AG10803 (cell line): Measurements from ENCODE around the gene PTPN4.

Experiments
- DNase-seq: peaks from one replicate; pipeline ENCODE4 v3.0.0; 2010; ENCODE audit warnings: low read depth
- H3K4me3 ChIP-seq: 2 replicates; pipeline ENCODE4 v1.5.1; 2011; ENCODE audit warnings: mild to moderate bottlenecking, low read length, control low read depth
- CTCF ChIP-seq: conservative IDR thresholded peaks from 2 replicates; pipeline ENCODE4 v1.5.1; 2011; ENCODE audit warnings: mild to moderate bottlenecking, low read length, control low read depth, inconsistent platforms

The PTPN4 gene

GRCh38 chr2:120001471-120001870, 241.7 kb downstream of the PTPN4 start:
- DNase-seq: no peak
- no peak overlapping the region for H3K4me3 ChIP-seq
- no peak for TF ChIP-seq CTCF

DNA sequence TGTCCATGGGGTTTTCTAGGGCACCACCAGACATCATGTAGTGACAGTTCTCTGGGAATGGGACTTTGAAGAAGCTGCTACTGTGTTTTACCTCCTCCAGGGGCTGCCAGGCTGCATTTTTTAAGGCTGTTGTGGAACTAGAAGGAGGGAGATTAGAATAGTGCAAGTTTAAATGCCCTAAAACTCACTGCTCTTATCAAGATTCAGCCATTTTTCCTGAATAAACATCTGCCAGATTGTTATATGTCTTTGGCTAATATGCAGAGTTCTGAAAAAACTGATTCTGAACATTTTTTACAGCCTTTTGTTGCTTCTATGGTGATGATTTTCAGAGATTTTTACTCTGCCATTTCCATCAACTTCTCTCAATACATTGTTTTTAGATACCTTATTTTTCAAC, 244.5 kb downstream of the PTPN4 start:
- no peak for TF ChIP-seq CTCF
- DNase-seq: no peak
- H3K4me3 ChIP-seq: no peak overlapping the region

GRCh38 chr2:120005834-120006521, 246.3 kb downstream of the PTPN4 start:
- no peak for DNase-seq
- TF ChIP-seq CTCF: no peak
- H3K4me3 ChIP-seq: no peak overlapping the region

DNA sequence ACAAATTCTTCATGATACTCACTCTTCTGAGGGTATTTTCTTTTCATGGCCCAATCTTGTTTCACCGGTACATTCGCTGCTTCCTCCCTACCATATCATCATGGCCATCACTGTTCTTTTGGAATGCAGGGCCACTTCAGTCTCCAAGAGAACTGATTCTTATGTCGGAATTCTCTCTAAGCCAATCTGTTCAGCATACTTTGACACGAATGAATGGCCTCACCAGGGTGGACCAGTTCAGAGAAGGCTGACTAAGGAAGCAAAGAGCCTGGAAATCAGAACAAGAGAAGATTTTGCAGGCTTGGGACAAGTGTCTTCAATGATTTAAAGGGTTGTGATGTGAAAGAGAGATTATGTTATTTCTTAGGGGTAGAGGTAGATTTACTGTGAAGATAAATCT, 248.1 kb downstream of the PTPN4 start:
- TF ChIP-seq CTCF: no peak
- no peak overlapping the region for H3K4me3 ChIP-seq
- DNase-seq: no peak

DNA sequence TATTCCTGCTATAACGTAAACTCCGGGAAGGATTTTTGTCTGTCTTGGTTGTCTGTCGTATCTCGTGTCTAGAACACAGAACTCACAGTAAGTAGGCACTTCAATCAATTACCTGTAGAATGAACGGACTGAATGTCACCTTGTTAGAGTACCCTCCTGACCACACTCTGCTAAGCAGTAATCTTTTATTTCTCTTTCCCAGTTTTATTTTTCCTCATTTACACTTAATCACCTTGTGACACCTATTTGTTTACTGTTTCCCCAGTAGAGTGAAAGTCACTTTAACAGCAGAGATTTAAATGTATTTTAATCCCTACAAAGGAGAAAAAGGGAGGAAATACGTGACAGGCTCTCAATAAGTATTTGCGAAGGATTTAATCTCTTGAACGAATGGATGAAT, 252.6 kb downstream of the PTPN4 start:
- DNase-seq: no peak
- H3K4me3 ChIP-seq: peak overlapping the region; percentile 75
- TF ChIP-seq CTCF: no peak

- peak; percentile 85 for DNase-seq
- H3K4me3 ChIP-seq: peak within 1 kb of the TSS; percentile 75
- TF ChIP-seq CTCF: no peak
Measured at GRCh38 chr2:120012771-120013596, 253.3 kb downstream of the PTPN4 start, which contains the start of gene EPB41L5. EPB41L5 (plus strand) TSS chr2:120013077; CDS start chr2:120019085, 6,008 bp downstream.
